GM12864 (cell line): ENCODE data around the gene L3MBTL2.

Experiments used
- DNase-seq: peaks from one replicate; pipeline ENCODE4 v3.0.0-alpha.2; 2011; ENCODE audit warnings: low read depth
- H3K4me3 ChIP-seq: 2 replicates; pipeline ENCODE4 v1.5.1; 2011; ENCODE audit warnings: mild to moderate bottlenecking, low read depth, low read length, control low read depth
- CTCF ChIP-seq: IDR thresholded peaks from 2 replicates; pipeline ENCODE4 v1.5.1; 2011; ENCODE audit warnings: low read depth, mild to moderate bottlenecking, moderate library complexity, low read length, control low read depth, inconsistent platforms; ENCODE audit errors: missing control alignments

Gene L3MBTL2

GRCh38 chr22:41242396-41243117 is 37.4 kb downstream of the L3MBTL2 start:
- no peak for TF ChIP-seq CTCF
- DNase-seq, result no peak
- no peak overlapping the region for H3K4me3 ChIP-seq

- H3K4me3 ChIP-seq, result no peak overlapping the region
- TF ChIP-seq CTCF, result no peak
- no peak for DNase-seq
Observed at GRCh38 chr22:41243361-41243760, 38.2 kb downstream of the L3MBTL2 start.

- TF ChIP-seq CTCF, result no peak
- H3K4me3 ChIP-seq, result no peak overlapping the region
Observed at GRCh38 chr22:41245917-41246499, 40.9 kb downstream of the L3MBTL2 start.

GRCh38 chr22:41247703-41248102 is 42.6 kb downstream of the L3MBTL2 start:
- no peak for DNase-seq
- TF ChIP-seq CTCF, result no peak
- H3K4me3 ChIP-seq, result no peak overlapping the region

More at GRCh38 chr22:41245917-41246499, 40.9 kb downstream of the L3MBTL2 start:
- DNase-seq, result no peak

GRCh38 chr22:41248314-41248713 is 43.2 kb downstream of the L3MBTL2 start:
- no peak for DNase-seq
- no peak for TF ChIP-seq CTCF

GRCh38 chr22:41248758-41249157 is 43.6 kb downstream of the L3MBTL2 start:
- no peak for TF ChIP-seq CTCF
- DNase-seq, result no peak
- H3K4me3 ChIP-seq, result no peak overlapping the region

More at GRCh38 chr22:41248314-41248713, 43.2 kb downstream of the L3MBTL2 start:
- H3K4me3 ChIP-seq, result no peak overlapping the region

GRCh38 chr22:41249442-41249841 is 44.3 kb downstream of the L3MBTL2 start:
- no peak for DNase-seq
- no peak overlapping the region for H3K4me3 ChIP-seq
- TF ChIP-seq CTCF, result no peak
